HepG2 (cell line): ENCODE results near the gene CPNE4. TPM values are rescaled to one million over a fixed set of nuclear protein-coding genes. Genes with fewer than 3 reads are reported as not detected.

Source experiments
- ATAC-seq: fragments of 200-7000 bp; cut with Tn5 transposase; 3 replicates; pipeline ENCODE4 v1.9.1; 2020; ENCODE audit warnings: mild to moderate bottlenecking, moderate library complexity
- BruUV-seq: library from RNA; stranded (reverse); fragments of 400-500 nt; replicated peaks from 2 replicates; lab custom pipeline; 2021; lab: Mats Ljungman, UMichigan
- CTCF ChIA-PET: fragments of 300-600 bp; formaldehyde crosslinking; extraction: SDS; loops from one replicate; lab custom pipeline; 2021; ENCODE audit warnings: low total read pairs, inconsistent platforms, low intra/inter-chr PET ratio; lab: Yijun Ruan, JAX
- POLR2A ChIA-PET: fragments of 350-600 bp; sonication (Branson Sonifier 250); formaldehyde crosslinking; loops from one replicate; lab custom pipeline; 2020; ENCODE audit warnings: antibody characterized with exemption, inconsistent platforms; lab: Yijun Ruan, JAX
- DNase-seq: peaks from one replicate; pipeline ENCODE4 v3.0.0-alpha.2; 2015; ENCODE audit warnings: low spot score
- FAIRE-seq: peaks from 3 replicates; lab custom pipeline; 2011; peaks lifted over from hg19 to GRCh38; lab: Jason Lieb, UNC
- H2AFZ ChIP-seq: one replicate; pipeline ENCODE4 v1.6.1; 2011; ENCODE audit warnings: low read length, inconsistent platforms
- H3K27ac ChIP-seq: fragments of 300-600 bp; 3 replicates; pipeline ENCODE4 v1.8.0; 2011; ENCODE audit warnings: mixed run types, mild to moderate bottlenecking, mixed read lengths, low read length, inconsistent platforms; ENCODE audit not compliant: insufficient read depth; ENCODE audit errors: extremely low read length
- H3K27me3 ChIP-seq, 2 experiments: fragments of 200-600 bp in 1 of 2; 2 replicates in 1 of 2; 3 replicates in 1 of 2; pipeline versions ENCODE4 v1.6.0 to v1.8.0; 2011; ENCODE audit warnings: low read length in 2 of 2, mild to moderate bottlenecking in 2 of 2, moderate library complexity in 2 of 2, inconsistent platforms in 1 of 2; ENCODE audit not compliant: insufficient read depth in 2 of 2, control insufficient read depth in 1 of 2
- H3K36me3 ChIP-seq, 2 experiments: fragments of 200-600 bp in 1 of 2; replicated peaks in 1 of 2; 2 replicates in 1 of 2; 3 replicates in 1 of 2; pipeline versions ENCODE4 v1.5.1 to v1.8.0; 2011; ENCODE audit warnings: low read length in 2 of 2, inconsistent platforms in 1 of 2; ENCODE audit not compliant: insufficient read depth in 2 of 2, control insufficient read depth in 1 of 2
- H3K4me1 ChIP-seq: 2 replicates; pipeline ENCODE4 v1.5.1; 2012; ENCODE audit warnings: low read length, inconsistent platforms; ENCODE audit not compliant: insufficient read depth
- H3K4me2 ChIP-seq: 2 replicates; pipeline ENCODE4 v1.6.0; 2011; ENCODE audit warnings: low read depth, low read length, inconsistent platforms
- H3K4me3 ChIP-seq, 3 experiments: fragments of 200-600 bp in 1 of 3; sonication (generic), shearing (Covaris generic) in 1 of 3; replicated peaks in 1 of 3; 2 replicates each; pipeline ENCODE4 v1.5.1; 2011 to 2016; ENCODE audit warnings: low read length in 3 of 3, inconsistent platforms in 2 of 3, low read depth in 2 of 3, mild to moderate bottlenecking in 2 of 3, control low read depth in 1 of 3, mixed read lengths in 1 of 3; ENCODE audit not compliant: insufficient read depth in 1 of 3
- H3K79me2 ChIP-seq: one replicate; pipeline ENCODE4 v1.6.1; 2011; ENCODE audit warnings: low read length, inconsistent platforms; ENCODE audit not compliant: insufficient read depth
- H3K9ac ChIP-seq: 2 replicates; pipeline ENCODE4 v1.6.0; 2011; ENCODE audit warnings: mild to moderate bottlenecking, low read depth, low read length, inconsistent platforms; ENCODE audit not compliant: insufficient read depth
- H3K9me3 ChIP-seq: 2 replicates; pipeline ENCODE4 v1.5.1; 2012; ENCODE audit warnings: mild to moderate bottlenecking, low read length
- H4K20me1 ChIP-seq: 2 replicates; pipeline ENCODE4 v1.6.0; 2011; ENCODE audit warnings: inconsistent platforms, mild to moderate bottlenecking, low read length, moderate library complexity; ENCODE audit not compliant: insufficient read depth
- KDM5A ChIP-seq: fragments of 200-600 bp; sonication (generic); IDR thresholded peaks from 2 replicates; pipeline ENCODE4 v1.7.0; 2018; ENCODE audit warnings: antibody characterized with exemption, mild to moderate bottlenecking, low read length, borderline replicate concordance
- MAFK ChIP-seq, 2 experiments: IDR thresholded peaks in 1 of 2; conservative IDR thresholded peaks in 1 of 2; 2 replicates each; pipeline ENCODE4 v1.6.1; 2011; ENCODE audit warnings: improper control_type of control experiment in 2 of 2, low read length in 2 of 2
- SETDB1 ChIP-seq: sonication (generic); formaldehyde crosslinking; IDR thresholded peaks from 2 replicates; pipeline ENCODE4 v1.5.1; 2020; ENCODE audit warnings: missing genetic modification reagents, mild to moderate bottlenecking, borderline replicate concordance
- SNRNP70 ChIP-seq: fragments of 200-400 bp; formaldehyde crosslinking; IDR thresholded peaks from 2 replicates; pipeline ENCODE4 v1.6.1; 2017; ENCODE audit warnings: mild to moderate bottlenecking, low read depth, low read length, moderate library complexity
- TRIM24 ChIP-seq: sonication (generic); formaldehyde crosslinking; IDR thresholded peaks from 2 replicates; pipeline ENCODE4 v1.8.0; 2022; ENCODE audit warnings: mild to moderate bottlenecking, missing genetic modification reagents
- ZMYM2 ChIP-seq: sonication (generic); formaldehyde crosslinking; IDR thresholded peaks from 2 replicates; pipeline ENCODE4 v1.8.0; 2022; ENCODE audit warnings: mild to moderate bottlenecking, missing genetic modification reagents
- ZNF292 ChIP-seq: sonication (generic); formaldehyde crosslinking; IDR thresholded peaks from 2 replicates; pipeline ENCODE4 v1.8.1; 2022; ENCODE audit warnings: mild to moderate bottlenecking, low read depth, missing genetic modification reagents, borderline replicate concordance
- WGBS: methylation state at CpG from one replicate; pipeline ENCODE4 v1.1.6; 2017; ENCODE audit warnings: low lambda C conversion rate; 5-methylcytosine and 5-hydroxymethylcytosine counted together
- in situ Hi-C: cut with HindIII; loops from 2 replicates; pipeline ENCODE4 v1.10.0; 2017; ENCODE audit warnings: low pct_unique_long_range_greater_than_20kb; ENCODE audit not compliant: extremely low pct_ligation_motif_present
- intact Hi-C: fragments of 100-400 bp; cut with micrococcal nuclease; formaldehyde crosslinking; loops from one replicate; pipeline ENCODE4 v1.10.0; 2022; ENCODE audit not compliant: unreplicated experiment
- polyA plus RNA-seq, 8 experiments: library from polyadenylated mRNA; depleted of rRNA in 3 of 8; stranded (reverse) in 7 of 8; unstranded in 1 of 8; fragments of >200 nt; fragmentation: Illumina TruSeq in 4 of 8; extraction: Trizol in 4 of 8; gene quantifications; 2 replicates each; pipeline versions ENCODE4 v1.2.1 to v1.2.3, GENCODE V29; 2011 to 2016; ENCODE audit warnings: low read depth in 4 of 8, missing spikeins in 1 of 8, mixed read lengths in 1 of 8; ENCODE audit not compliant: insufficient read depth in 1 of 8
- total RNA-seq, 5 experiments: library from RNA; depleted of rRNA; stranded (reverse); fragments of >200 nt; fragmentation: Illumina TruSeq; extraction: Trizol; gene quantifications; 2 replicates each; pipeline ENCODE4 v1.2.3, GENCODE V29; 2016; ENCODE audit warnings: low read depth in 1 of 5
- TF ChIP-seq, protein P1 (sequence below): sonication (generic); formaldehyde crosslinking; conservative IDR thresholded peaks from 2 replicates; pipeline ENCODE4 v1.4.0; 2020; ENCODE audit warnings: mild to moderate bottlenecking, missing genetic modification reagents, moderate library complexity
- TF ChIP-seq, protein P2 (sequence below): sonication (generic); formaldehyde crosslinking; IDR thresholded peaks from 2 replicates; pipeline ENCODE4 v1.4.0; 2020; ENCODE audit warnings: missing genetic modification reagents, mild to moderate bottlenecking, borderline replicate concordance

The CPNE4 gene
- total and polyA plus RNA-seq, 2 of the 13 experiments (the other 11 are each of a cell fraction or from before 2014, with no cell fraction given), result not detected

DNA sequence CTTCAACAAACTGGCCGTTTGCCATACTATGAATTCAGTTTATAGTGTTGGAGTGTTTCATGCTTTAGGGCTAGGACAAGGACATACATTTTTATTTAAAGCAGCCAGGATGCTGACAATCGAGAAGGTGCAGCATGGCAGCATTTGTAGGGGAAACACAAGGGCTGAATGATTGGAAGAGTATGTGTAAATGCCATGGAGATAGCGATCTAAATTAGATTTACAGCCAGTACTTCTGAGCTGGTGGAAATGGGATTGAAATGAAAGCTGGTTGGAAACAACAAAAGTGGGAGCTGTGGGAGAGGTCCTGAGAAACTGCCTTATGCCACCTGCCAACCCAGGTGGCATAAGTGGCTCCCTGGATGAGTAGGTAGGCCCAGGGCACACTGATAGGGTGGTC, 322.2 kb downstream of the CPNE4 start (continued):
- no peak for TF ChIP-seq SETDB1 (CRISPR knock-in tag)
- TF ChIP-seq TRIM24 (CRISPR knock-in tag), result no peak
- TF ChIP-seq KDM5A, result no peak
- no peak for TF ChIP-seq SNRNP70
- TF ChIP-seq, protein P1, sequence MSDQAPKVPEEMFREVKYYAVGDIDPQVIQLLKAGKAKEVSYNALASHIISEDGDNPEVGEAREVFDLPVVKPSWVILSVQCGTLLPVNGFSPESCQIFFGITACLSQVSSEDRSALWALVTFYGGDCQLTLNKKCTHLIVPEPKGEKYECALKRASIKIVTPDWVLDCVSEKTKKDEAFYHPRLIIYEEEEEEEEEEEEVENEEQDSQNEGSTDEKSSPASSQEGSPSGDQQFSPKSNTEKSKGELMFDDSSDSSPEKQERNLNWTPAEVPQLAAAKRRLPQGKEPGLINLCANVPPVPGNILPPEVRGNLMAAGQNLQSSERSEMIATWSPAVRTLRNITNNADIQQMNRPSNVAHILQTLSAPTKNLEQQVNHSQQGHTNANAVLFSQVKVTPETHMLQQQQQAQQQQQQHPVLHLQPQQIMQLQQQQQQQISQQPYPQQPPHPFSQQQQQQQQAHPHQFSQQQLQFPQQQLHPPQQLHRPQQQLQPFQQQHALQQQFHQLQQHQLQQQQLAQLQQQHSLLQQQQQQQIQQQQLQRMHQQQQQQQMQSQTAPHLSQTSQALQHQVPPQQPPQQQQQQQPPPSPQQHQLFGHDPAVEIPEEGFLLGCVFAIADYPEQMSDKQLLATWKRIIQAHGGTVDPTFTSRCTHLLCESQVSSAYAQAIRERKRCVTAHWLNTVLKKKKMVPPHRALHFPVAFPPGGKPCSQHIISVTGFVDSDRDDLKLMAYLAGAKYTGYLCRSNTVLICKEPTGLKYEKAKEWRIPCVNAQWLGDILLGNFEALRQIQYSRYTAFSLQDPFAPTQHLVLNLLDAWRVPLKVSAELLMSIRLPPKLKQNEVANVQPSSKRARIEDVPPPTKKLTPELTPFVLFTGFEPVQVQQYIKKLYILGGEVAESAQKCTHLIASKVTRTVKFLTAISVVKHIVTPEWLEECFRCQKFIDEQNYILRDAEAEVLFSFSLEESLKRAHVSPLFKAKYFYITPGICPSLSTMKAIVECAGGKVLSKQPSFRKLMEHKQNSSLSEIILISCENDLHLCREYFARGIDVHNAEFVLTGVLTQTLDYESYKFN (CRISPR knock-in tag), result no peak
- no peak for TF ChIP-seq ZNF292 (CRISPR knock-in tag)

DNA sequence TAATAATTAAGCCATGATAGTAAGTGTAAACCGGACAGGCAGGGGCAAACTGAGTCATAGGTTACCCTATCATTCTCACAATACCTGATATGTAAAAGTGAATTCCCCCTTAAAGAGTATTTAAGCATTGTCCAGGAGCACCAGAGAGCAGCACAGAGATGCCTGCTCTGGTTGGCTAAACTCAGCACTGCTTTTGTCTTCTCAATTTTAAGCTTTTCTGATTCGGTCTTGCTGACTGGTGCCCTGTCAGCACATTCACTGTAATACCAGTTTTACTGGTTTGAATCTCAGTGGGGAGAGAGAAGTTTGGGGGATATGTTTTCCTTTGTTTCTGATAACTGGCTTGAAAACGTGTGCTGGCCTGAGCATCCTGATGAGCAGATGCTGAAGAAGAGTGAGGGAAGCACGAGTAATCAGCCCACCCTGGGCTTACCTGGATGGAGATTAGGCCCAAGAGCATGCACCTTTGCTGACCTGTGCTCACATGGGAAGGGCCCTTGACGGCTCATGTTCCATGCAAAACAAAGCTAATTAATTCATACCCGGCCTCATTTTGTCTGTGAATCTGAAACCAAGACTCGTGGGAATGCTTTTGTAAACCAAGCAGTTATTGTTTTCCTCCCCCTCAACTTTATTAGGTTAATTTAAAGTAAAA, 323.6 kb downstream of the CPNE4 start:
- CTCF ChIA-PET, result no interaction called here
- no peaks in the 10 kb centered on the region for H4K20me1 ChIP-seq
- 0% methylated on average over 6 of the region's 7 CpGs for WGBS
- no TSS peak for BruUV-seq
- POLR2A ChIA-PET, result no interaction called here
- H3K9ac ChIP-seq, result no peak overlapping the region
- DNase-seq (no peak), ATAC-seq (no peak), FAIRE-seq (no peak)
- intact Hi-C loops (no loop called here), in situ Hi-C loops (no loop called here)
- TF ChIP-seq, protein P2, sequence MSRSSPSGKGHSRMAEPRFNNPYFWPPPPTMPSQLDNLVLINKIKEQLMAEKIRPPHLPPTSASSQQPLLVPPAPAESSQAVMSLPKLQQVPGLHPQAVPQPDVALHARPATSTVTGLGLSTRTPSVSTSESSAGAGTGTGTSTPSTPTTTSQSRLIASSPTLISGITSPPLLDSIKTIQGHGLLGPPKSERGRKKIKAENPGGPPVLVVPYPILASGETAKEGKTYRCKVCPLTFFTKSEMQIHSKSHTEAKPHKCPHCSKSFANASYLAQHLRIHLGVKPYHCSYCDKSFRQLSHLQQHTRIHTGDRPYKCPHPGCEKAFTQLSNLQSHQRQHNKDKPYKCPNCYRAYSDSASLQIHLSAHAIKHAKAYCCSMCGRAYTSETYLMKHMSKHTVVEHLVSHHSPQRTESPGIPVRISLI (CRISPR knock-in tag), result no peak
- TF ChIP-seq MAFK (conservative IDR thresholded peaks at IDR 0.05 in 1 of 2, IDR thresholded peaks at IDR 0.05 in 1 of 2; ENCODE audit: low read length in 2 of 2), result peak; percentile 1 to 47; a peak in 2 of 4 replicates
- TF ChIP-seq ZMYM2 (CRISPR knock-in tag), result no peak
- no peaks in the 10 kb centered on the region for H3K79me2 ChIP-seq
- H3K4me1 ChIP-seq, result no peaks in the 10 kb centered on the region
- no peak overlapping the region for H3K4me3 ChIP-seq
- no peak overlapping the region for H3K27ac ChIP-seq
- no peaks in the 10 kb centered on the region for H3K9me3 ChIP-seq
- H2AFZ ChIP-seq, result no peak overlapping the region
- no peaks in the 10 kb centered on the region for H3K27me3 ChIP-seq
- H3K36me3 ChIP-seq, result no peaks in the 10 kb centered on the region
- no peak overlapping the region for H3K4me2 ChIP-seq
